Epithelial cell of esophagus (primary cell): ENCODE data around the gene OTUD7B.
A peak's percentile ranks its signal among the peaks of the same experiment; 100 is the strongest.

Source experiments
- DNase-seq: peaks from one replicate; pipeline ENCODE4 v3.0.0; 2010; ENCODE audit warnings: low read depth
- H3K4me3 ChIP-seq: 2 replicates; pipeline ENCODE4 v1.5.1; 2011; ENCODE audit warnings: mild to moderate bottlenecking, low read length, control low read depth
- TF ChIP-seq, protein P1 (sequence below): IDR thresholded peaks from 2 replicates; pipeline ENCODE4 v1.5.1; 2011; ENCODE audit warnings: low read depth, mild to moderate bottlenecking, low read length, control low read depth, inconsistent platforms; ENCODE audit not compliant: insufficient read depth; ENCODE audit errors: missing control alignments

Gene OTUD7B

DNA sequence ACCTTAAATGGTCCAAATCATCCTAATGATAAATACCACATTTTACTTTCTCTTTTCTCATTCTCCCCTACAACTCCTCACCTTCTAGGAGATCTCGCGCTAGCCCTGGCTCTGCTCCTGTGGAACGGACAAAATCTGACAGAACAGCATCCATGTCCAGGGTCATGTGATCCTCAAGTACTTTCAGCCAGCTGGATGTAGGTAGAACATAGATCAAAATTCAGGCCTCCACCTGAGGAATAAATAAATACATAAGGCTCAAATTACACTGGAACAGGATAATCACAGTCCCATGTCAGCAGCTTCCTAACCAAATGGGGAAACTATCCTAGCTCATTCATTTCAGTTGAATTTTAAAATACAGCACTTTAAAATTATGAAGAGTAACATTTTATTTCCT lies 33.2 kb downstream of the OTUD7B start:
- H3K4me3 ChIP-seq = no peak overlapping the region
- DNase-seq = no peak
- TF ChIP-seq, protein P1, sequence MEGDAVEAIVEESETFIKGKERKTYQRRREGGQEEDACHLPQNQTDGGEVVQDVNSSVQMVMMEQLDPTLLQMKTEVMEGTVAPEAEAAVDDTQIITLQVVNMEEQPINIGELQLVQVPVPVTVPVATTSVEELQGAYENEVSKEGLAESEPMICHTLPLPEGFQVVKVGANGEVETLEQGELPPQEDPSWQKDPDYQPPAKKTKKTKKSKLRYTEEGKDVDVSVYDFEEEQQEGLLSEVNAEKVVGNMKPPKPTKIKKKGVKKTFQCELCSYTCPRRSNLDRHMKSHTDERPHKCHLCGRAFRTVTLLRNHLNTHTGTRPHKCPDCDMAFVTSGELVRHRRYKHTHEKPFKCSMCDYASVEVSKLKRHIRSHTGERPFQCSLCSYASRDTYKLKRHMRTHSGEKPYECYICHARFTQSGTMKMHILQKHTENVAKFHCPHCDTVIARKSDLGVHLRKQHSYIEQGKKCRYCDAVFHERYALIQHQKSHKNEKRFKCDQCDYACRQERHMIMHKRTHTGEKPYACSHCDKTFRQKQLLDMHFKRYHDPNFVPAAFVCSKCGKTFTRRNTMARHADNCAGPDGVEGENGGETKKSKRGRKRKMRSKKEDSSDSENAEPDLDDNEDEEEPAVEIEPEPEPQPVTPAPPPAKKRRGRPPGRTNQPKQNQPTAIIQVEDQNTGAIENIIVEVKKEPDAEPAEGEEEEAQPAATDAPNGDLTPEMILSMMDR = no peak

- no peak overlapping the region for H3K4me3 ChIP-seq
- DNase-seq = no peak
- TF ChIP-seq, protein P1 = no peak
Measured at GRCh38 chr1:149972547-149972946, 38.0 kb downstream of the OTUD7B start.

DNA sequence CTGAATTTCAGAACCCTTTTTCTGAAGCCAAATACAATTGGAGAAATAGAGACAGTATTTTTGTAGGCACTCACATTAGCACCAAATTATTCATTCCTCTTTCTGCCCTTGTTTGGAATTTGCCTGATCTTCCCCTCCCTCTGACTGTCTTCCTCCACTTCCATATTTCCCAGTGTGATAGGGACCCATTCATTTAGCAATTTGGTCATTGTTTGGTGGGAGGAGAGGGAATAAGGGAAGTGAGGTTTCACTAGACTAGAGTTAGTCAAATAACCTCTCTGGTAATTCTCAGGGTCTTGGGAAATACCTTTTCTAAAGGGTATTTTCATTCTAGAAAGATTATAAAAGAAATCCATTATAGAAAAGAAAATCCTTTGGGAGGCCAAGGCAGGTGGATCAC lies 42.9 kb downstream of the OTUD7B start:
- no peak overlapping the region for H3K4me3 ChIP-seq
- DNase-seq = no peak
- TF ChIP-seq, protein P1 = no peak

DNA sequence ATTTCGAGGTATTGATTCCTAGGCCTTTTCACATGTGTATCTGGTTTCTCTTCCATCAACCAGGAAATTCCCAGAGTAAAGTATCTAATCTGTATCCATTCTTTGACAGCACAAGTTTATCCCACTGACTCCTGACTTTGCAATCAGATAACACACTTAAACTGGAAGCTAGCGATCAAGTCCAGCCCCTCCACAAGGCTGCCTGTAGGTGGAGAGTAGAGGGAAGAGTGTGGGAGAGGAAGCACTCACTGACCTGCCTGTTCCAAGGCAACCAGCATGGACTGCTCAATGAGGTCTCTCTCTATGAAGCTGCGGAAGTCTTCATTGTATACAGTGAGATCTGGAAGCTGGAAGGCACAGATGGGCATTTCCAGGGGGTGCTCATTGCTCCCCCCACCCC lies 43.5 kb downstream of the OTUD7B start:
- TF ChIP-seq, protein P1 = no peak
- DNase-seq = no peak
- H3K4me3 ChIP-seq = no peak overlapping the region

- DNase-seq = no peak
Measured at GRCh38 chr1:149966405-149966804, 44.1 kb downstream of the OTUD7B start.

DNA sequence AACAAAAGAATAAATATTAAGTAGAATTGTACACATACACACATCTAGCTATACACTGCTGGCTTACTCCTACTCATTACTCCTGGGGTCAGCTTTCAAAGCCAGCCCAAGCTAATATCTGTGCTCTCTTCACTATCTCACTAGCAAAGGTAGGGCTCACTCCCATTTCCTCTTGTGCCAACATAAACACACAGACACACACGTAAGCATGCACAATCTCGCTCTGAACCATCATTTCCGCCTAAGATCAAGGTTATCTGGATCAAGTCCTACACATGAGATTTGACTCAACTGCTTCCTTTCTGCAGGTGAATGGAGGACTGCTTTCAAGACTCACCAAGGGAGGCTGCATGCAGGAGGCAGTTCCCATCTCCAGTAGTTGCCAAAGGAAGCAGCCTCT lies 45.1 kb downstream of the OTUD7B start:
- DNase-seq = peak; percentile 55
- H3K4me3 ChIP-seq = no peak overlapping the region
- TF ChIP-seq, protein P1 = no peak

More at GRCh38 chr1:149966405-149966804, 44.1 kb downstream of the OTUD7B start:
- H3K4me3 ChIP-seq = no peak overlapping the region
- TF ChIP-seq, protein P1 = no peak

DNA sequence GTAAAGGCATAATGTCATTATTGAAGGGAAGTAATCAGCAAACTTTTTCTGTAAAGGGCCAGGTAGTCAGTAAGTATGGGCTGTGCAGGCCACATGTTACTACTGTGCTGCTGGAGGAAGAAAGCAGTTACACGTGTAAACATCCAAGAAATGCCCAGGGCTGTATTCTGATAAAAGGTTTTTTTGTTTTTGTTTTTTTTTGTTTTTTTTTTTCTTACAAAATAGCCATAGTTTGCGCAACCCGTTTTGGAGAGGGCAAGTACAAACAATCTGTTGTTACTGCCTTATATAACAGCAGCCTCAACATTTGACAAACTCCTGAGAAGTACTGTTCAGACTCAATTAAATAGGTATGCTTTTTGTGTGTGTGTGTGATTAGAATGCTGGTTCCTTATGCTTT lies 47.2 kb downstream of the OTUD7B start:
- DNase-seq = peak; percentile 61
- TF ChIP-seq, protein P1 = no peak
- no peak overlapping the region for H3K4me3 ChIP-seq
